H9 (cell line): ENCODE data around the gene SPSB2. TPM values are rescaled to one million over a fixed set of nuclear protein-coding genes. Genes with fewer than 3 reads are reported as not detected.

Source experiments
- DNase-seq: peaks from one replicate; pipeline ENCODE4 v3.0.0-alpha.2; 2017
- H2AFZ ChIP-seq: one replicate; pipeline ENCODE4 v1.6.1; 2013; ENCODE audit warnings: mild to moderate bottlenecking, low read length, control low read depth, moderate library complexity
- H2AK5ac ChIP-seq: 2 replicates; pipeline ENCODE4 v1.6.1; 2013; ENCODE audit warnings: low read length, control low read depth, mixed read lengths; ENCODE audit not compliant: insufficient read length
- H2BK120ac ChIP-seq: one replicate; pipeline ENCODE4 v1.6.1; 2013; ENCODE audit warnings: low read depth, mild to moderate bottlenecking, low read length, control low read depth, inconsistent platforms; ENCODE audit not compliant: poor library complexity, severe bottlenecking
- H2BK12ac ChIP-seq: 2 replicates; pipeline ENCODE4 v1.6.1; 2013; ENCODE audit warnings: low read length, control low read depth, mixed read lengths, low read depth; ENCODE audit not compliant: insufficient read length
- H2BK15ac ChIP-seq: 2 replicates; pipeline ENCODE4 v1.6.1; 2013; ENCODE audit warnings: low read depth, low read length, control low read depth
- H2BK20ac ChIP-seq: one replicate; pipeline ENCODE4 v1.6.1; 2013; ENCODE audit warnings: low read depth, mild to moderate bottlenecking, low read length, control low read depth, inconsistent platforms; ENCODE audit not compliant: poor library complexity, severe bottlenecking
- H2BK5ac ChIP-seq: 2 replicates; pipeline ENCODE4 v1.6.1; 2013; ENCODE audit warnings: low read length, control low read depth, mixed read lengths; ENCODE audit not compliant: insufficient read length
- H3K14ac ChIP-seq: 2 replicates; pipeline ENCODE4 v1.6.1; 2013; ENCODE audit warnings: low read length, control low read depth; ENCODE audit not compliant: insufficient read depth
- H3K18ac ChIP-seq: 2 replicates; pipeline ENCODE4 v1.6.1; 2013; ENCODE audit warnings: low read depth, mild to moderate bottlenecking, mixed read lengths, low read length, control low read depth; ENCODE audit not compliant: insufficient read length
- H3K23ac ChIP-seq: 2 replicates; pipeline ENCODE4 v1.6.1; 2013; ENCODE audit warnings: low read length, control low read depth, mixed read lengths, low read depth; ENCODE audit not compliant: insufficient read length
- H3K23me2 ChIP-seq: 2 replicates; pipeline ENCODE4 v1.6.1; 2013; ENCODE audit warnings: low read depth, mild to moderate bottlenecking, mixed read lengths, low read length, control low read depth; ENCODE audit not compliant: insufficient read length, poor library complexity, severe bottlenecking
- H3K27ac ChIP-seq: 2 replicates; pipeline ENCODE4 v1.5.1; 2013; ENCODE audit warnings: low read length, control low read depth, mixed read lengths, low read depth; ENCODE audit not compliant: insufficient read length
- H3K27me3 ChIP-seq: 2 replicates; pipeline ENCODE4 v1.6.1; 2013; ENCODE audit warnings: low read length, control low read depth, inconsistent platforms; ENCODE audit not compliant: insufficient read depth
- H3K4ac ChIP-seq: 2 replicates; pipeline ENCODE4 v1.6.1; 2013; ENCODE audit warnings: low read depth, mild to moderate bottlenecking, control low read depth, inconsistent platforms, low read length, moderate library complexity
- H3K4me1 ChIP-seq: 2 replicates; pipeline ENCODE4 v1.6.1; 2013; ENCODE audit warnings: low read length, control low read depth, inconsistent platforms; ENCODE audit not compliant: insufficient read depth
- H3K4me2 ChIP-seq: 2 replicates; pipeline ENCODE4 v1.6.1; 2013; ENCODE audit warnings: low read length, control low read depth, mixed read lengths; ENCODE audit not compliant: insufficient read length, insufficient read depth
- H3K56ac ChIP-seq: 2 replicates; pipeline ENCODE4 v1.6.1; 2013; ENCODE audit warnings: low read depth, mild to moderate bottlenecking, mixed read lengths, low read length, control low read depth; ENCODE audit not compliant: insufficient read length
- H3K79me1 ChIP-seq: 2 replicates; pipeline ENCODE4 v1.6.1; 2013; ENCODE audit warnings: low read depth, mild to moderate bottlenecking, moderate library complexity, low read length, control low read depth, inconsistent platforms; ENCODE audit not compliant: insufficient read depth, poor library complexity, severe bottlenecking
- H3K79me2 ChIP-seq: 2 replicates; pipeline ENCODE4 v1.6.1; 2013; ENCODE audit warnings: low read length, control low read depth, inconsistent platforms; ENCODE audit not compliant: insufficient read depth
- H3K9ac ChIP-seq: 2 replicates; pipeline ENCODE4 v1.6.1; 2013; ENCODE audit warnings: low read length, control low read depth, mixed read lengths; ENCODE audit not compliant: insufficient read length; ENCODE audit errors: extremely low read depth
- H3K9me3 ChIP-seq: one replicate; pipeline ENCODE4 v1.6.1; 2013; ENCODE audit warnings: low read depth, low read length, inconsistent platforms; ENCODE audit not compliant: control insufficient read depth
- H3T11ph ChIP-seq: one replicate; pipeline ENCODE4 v1.6.1; 2013; ENCODE audit warnings: mild to moderate bottlenecking, low read length, control low read depth, inconsistent platforms
- H4K20me1 ChIP-seq: one replicate; pipeline ENCODE4 v1.6.1; 2013; ENCODE audit not compliant: control insufficient read depth, insufficient read length, insufficient read depth
- H4K5ac ChIP-seq: 2 replicates; pipeline ENCODE4 v1.6.1; 2013; ENCODE audit warnings: low read depth, mild to moderate bottlenecking, mixed read lengths, low read length, control low read depth; ENCODE audit not compliant: insufficient read length
- H4K8ac ChIP-seq: replicated peaks from 2 replicates; pipeline ENCODE4 v1.6.1; 2013; ENCODE audit warnings: low read length, control low read depth, mixed read lengths, low read depth; ENCODE audit not compliant: insufficient read length
- H4K91ac ChIP-seq: 2 replicates; pipeline ENCODE4 v1.6.1; 2013; ENCODE audit warnings: low read depth, mild to moderate bottlenecking, moderate library complexity, mixed read lengths, low read length, control low read depth; ENCODE audit not compliant: insufficient read length
- H3K27ac Mint-ChIP-seq, 3 experiments: 2 replicates in 2 of 3; 3 replicates in 1 of 3; pipeline ENCODE4 v1.8.0; 2020 to 2021; ENCODE audit warnings: mixed read lengths in 3 of 3, mild to moderate bottlenecking in 1 of 3, moderate library complexity in 1 of 3
- H3K27me3 Mint-ChIP-seq: 2 replicates; pipeline ENCODE4 v1.8.0; 2021; ENCODE audit warnings: low read depth, mild to moderate bottlenecking, moderate library complexity, mixed read lengths
- H3K36me3 Mint-ChIP-seq, 3 experiments: 2 replicates in 2 of 3; 3 replicates in 1 of 3; pipeline ENCODE4 v1.8.0; 2020 to 2021; ENCODE audit warnings: low read depth in 3 of 3, mixed read lengths in 3 of 3; ENCODE audit not compliant: insufficient read depth in 1 of 3
- H3K4me1 Mint-ChIP-seq, 2 experiments: 2 replicates each; pipeline ENCODE4 v1.8.0; 2020; ENCODE audit warnings: mixed read lengths in 2 of 2
- H3K4me3 Mint-ChIP-seq, 2 experiments: 2 replicates in 1 of 2; 3 replicates in 1 of 2; pipeline ENCODE4 v1.8.0; 2020 to 2021; ENCODE audit warnings: mild to moderate bottlenecking in 2 of 2, mixed read lengths in 2 of 2, moderate library complexity in 1 of 2
- H3K9me3 Mint-ChIP-seq, 2 experiments: 2 replicates in 1 of 2; 3 replicates in 1 of 2; pipeline ENCODE4 v1.8.0; 2020; ENCODE audit warnings: mild to moderate bottlenecking in 2 of 2, mixed read lengths in 2 of 2, moderate library complexity in 1 of 2
- CTCF ChIP-seq: fragments of 200-600 bp; sonication (generic); conservative IDR thresholded peaks from 3 replicates; pipeline ENCODE4 v1.8.0; 2021; ENCODE audit warnings: antibody characterized with exemption, mild to moderate bottlenecking
- WGBS: extraction: QIAGEN DNeasy Blood & Tissue Kit; methylation state at CpG from one replicate; pipeline ENCODE4 v1.1.7; 2013; ENCODE audit warnings: missing lambda C conversion rate, low lambda C conversion rate, mixed read lengths; ENCODE audit not compliant: insufficient read length; ENCODE audit errors: extremely low coverage; 5-methylcytosine and 5-hydroxymethylcytosine counted together
- total RNA-seq: library from RNA; stranded (reverse); gene quantifications from 2 replicates; pipeline ENCODE4 v1.2.1, GENCODE V29; 2021

Gene SPSB2
- total RNA-seq, 1 experiment from 2014 or later = 13.7 TPM

GRCh38 chr12:6825398-6826124, 47.5 kb downstream of the SPSB2 start:
- Histone ChIP-seq H2BK120ac (no peak overlapping the region), H2AK5ac (no peak overlapping the region), H2BK15ac (no peak overlapping the region), H3K23ac (no peak overlapping the region), H3K56ac (no peak overlapping the region), H3K4me1 (peaks cover 3% of the 10 kb centered on the region; the same call in 1 of the 2 replicates), H2BK5ac (no peak overlapping the region), H4K91ac (no peak overlapping the region), H3K27ac (no peak overlapping the region), H2BK20ac (no peak overlapping the region), H3K14ac (no peak overlapping the region), H3K27me3 (no peaks in the 10 kb centered on the region; the same call in 1 of the 2 replicates), H4K20me1 (peaks cover 6% of the 10 kb centered on the region), H3K4me2 (peak overlapping the region; percentile 81), H3K9me3 (no peaks in the 10 kb centered on the region), H3K23me2 (peaks cover 22% of the 10 kb centered on the region), H3K9ac (no peak overlapping the region), H4K8ac (no peak overlapping the region), H3K79me2 (peaks cover 2% of the 10 kb centered on the region; the same call in 1 of the 2 replicates), H3K4ac (no peak overlapping the region), H4K5ac (no peak overlapping the region), H3T11ph (no peak overlapping the region), H2AFZ (no peak overlapping the region), H2BK12ac (no peak overlapping the region), H3K18ac (no peak overlapping the region), H3K79me1 (no peaks in the 10 kb centered on the region)
- Mint-ChIP-seq H3K4me3 (peak overlapping the region; percentile 54 to 62), H3K4me1 (peaks cover 52 to 64% of the 10 kb centered on the region in 2 experiments), H3K27me3 (peaks cover 41% of the 10 kb centered on the region), H3K36me3 (peaks cover 12 to 17% (median 16%) of the 10 kb centered on the region in 3 experiments), H3K27ac (no peak overlapping the region; a peak in 1 of 7 replicates), H3K9me3 (no peaks in the 10 kb centered on the region)
- WGBS = no CpG with 5 or more reads among the region's 19 CpGs
- peak; percentile 92 for DNase-seq
- TF ChIP-seq CTCF = peak; percentile 98
